Measurements from ENCODE around the gene TMEM37. TPM values are rescaled to one million over a fixed set of nuclear protein-coding genes. Genes with fewer than 3 reads are reported as not detected.

TMEM37 gene
- total and polyA plus RNA-seq, 2 of the 13 experiments (the other 11 are each of a cell fraction or from before 2014, with no cell fraction given), result 37.7 to 115 TPM

GRCh38 chr2:119433636-119434327 is 2.1 kb downstream of the TMEM37 start (continued):
- TF ChIP-seq ZNF18 (CRISPR knock-in tag; IDR thresholded peaks at IDR 0.05; ENCODE audit: insufficient replicate concordance) (peak; percentile 49), ZNF883 (CRISPR knock-in tag; IDR thresholded peaks at IDR 0.05; ENCODE audit: not compliant biosample characterization) (peak; percentile 2), NR2F6 (IDR thresholded peaks at IDR 0.05) (peak; percentile 78), NR2F6 (CRISPR knock-in tag; IDR thresholded peaks at IDR 0.05) (peak; percentile 89), TMF1 (CRISPR knock-in tag; IDR thresholded peaks at IDR 0.05; ENCODE audit: low read depth) (no peak; the same call in 1 of the 2 replicates), AFF4 (CRISPR knock-in tag; IDR thresholded peaks at IDR 0.05) (0 out of 2 replicates have a peak, but pooled peaks have one; percentile 8), SIN3A (IDR thresholded peaks at IDR 0.05; ENCODE audit: borderline replicate concordance, low read depth, low read length) (peak; percentile 77; the same call in 1 of the 2 replicates), CREM (IDR thresholded peaks at IDR 0.05) (peak; percentile 75), CREM (CRISPR knock-in tag; IDR thresholded peaks at IDR 0.05) (no peak), CAMTA2 (CRISPR knock-in tag; IDR thresholded peaks at IDR 0.05; ENCODE audit: borderline replicate concordance) (no peak), ZNF605 (CRISPR knock-in tag; IDR thresholded peaks at IDR 0.05) (no peak), TSC22D2 (CRISPR knock-in tag; IDR thresholded peaks at IDR 0.05; ENCODE audit: borderline replicate concordance) (no peak), ZNF747 (CRISPR knock-in tag; IDR thresholded peaks at IDR 0.05; ENCODE audit: borderline replicate concordance) (no peak), BCL6 (CRISPR knock-in tag; IDR thresholded peaks at IDR 0.05) (peak; percentile 61), ZNF234 (CRISPR knock-in tag; conservative IDR thresholded peaks at IDR 0.05) (no peak), HOXA9 (CRISPR knock-in tag; IDR thresholded peaks at IDR 0.05; ENCODE audit: borderline replicate concordance) (no peak), SALL2 (CRISPR knock-in tag; IDR thresholded peaks at IDR 0.05) (no peak), JUNB (CRISPR knock-in tag; IDR thresholded peaks at IDR 0.05; ENCODE audit: borderline replicate concordance) (no peak)
- TF ChIP-seq, protein P1, sequence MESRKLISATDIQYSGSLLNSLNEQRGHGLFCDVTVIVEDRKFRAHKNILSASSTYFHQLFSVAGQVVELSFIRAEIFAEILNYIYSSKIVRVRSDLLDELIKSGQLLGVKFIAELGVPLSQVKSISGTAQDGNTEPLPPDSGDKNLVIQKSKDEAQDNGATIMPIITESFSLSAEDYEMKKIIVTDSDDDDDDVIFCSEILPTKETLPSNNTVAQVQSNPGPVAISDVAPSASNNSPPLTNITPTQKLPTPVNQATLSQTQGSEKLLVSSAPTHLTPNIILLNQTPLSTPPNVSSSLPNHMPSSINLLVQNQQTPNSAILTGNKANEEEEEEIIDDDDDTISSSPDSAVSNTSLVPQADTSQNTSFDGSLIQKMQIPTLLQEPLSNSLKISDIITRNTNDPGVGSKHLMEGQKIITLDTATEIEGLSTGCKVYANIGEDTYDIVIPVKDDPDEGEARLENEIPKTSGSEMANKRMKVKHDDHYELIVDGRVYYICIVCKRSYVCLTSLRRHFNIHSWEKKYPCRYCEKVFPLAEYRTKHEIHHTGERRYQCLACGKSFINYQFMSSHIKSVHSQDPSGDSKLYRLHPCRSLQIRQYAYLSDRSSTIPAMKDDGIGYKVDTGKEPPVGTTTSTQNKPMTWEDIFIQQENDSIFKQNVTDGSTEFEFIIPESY (CRISPR knock-in tag; IDR thresholded peaks at IDR 0.05), result no peak
- TF ChIP-seq, protein P2, sequence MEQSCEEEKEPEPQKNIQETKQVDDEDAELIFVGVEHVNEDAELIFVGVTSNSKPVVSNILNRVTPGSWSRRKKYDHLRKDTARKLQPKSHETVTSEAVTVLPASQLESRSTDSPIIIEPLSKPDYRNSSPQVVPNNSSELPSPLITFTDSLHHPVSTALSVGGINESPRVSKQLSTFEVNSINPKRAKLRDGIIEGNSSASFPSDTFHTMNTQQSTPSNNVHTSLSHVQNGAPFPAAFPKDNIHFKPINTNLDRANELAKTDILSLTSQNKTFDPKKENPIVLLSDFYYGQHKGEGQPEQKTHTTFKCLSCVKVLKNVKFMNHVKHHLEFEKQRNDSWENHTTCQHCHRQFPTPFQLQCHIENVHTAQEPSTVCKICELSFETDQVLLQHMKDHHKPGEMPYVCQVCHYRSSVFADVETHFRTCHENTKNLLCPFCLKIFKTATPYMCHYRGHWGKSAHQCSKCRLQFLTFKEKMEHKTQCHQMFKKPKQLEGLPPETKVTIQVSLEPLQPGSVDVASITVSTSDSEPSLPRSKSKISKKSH (CRISPR knock-in tag; IDR thresholded peaks at IDR 0.05; ENCODE audit: borderline replicate concordance), result no peak

Measured in HepG2 (cell line).